Measurements from ENCODE around the gene HOXA7.
A peak's percentile ranks its signal among the peaks of the same experiment; 100 is the strongest.

The HOXA7 gene

DNA sequence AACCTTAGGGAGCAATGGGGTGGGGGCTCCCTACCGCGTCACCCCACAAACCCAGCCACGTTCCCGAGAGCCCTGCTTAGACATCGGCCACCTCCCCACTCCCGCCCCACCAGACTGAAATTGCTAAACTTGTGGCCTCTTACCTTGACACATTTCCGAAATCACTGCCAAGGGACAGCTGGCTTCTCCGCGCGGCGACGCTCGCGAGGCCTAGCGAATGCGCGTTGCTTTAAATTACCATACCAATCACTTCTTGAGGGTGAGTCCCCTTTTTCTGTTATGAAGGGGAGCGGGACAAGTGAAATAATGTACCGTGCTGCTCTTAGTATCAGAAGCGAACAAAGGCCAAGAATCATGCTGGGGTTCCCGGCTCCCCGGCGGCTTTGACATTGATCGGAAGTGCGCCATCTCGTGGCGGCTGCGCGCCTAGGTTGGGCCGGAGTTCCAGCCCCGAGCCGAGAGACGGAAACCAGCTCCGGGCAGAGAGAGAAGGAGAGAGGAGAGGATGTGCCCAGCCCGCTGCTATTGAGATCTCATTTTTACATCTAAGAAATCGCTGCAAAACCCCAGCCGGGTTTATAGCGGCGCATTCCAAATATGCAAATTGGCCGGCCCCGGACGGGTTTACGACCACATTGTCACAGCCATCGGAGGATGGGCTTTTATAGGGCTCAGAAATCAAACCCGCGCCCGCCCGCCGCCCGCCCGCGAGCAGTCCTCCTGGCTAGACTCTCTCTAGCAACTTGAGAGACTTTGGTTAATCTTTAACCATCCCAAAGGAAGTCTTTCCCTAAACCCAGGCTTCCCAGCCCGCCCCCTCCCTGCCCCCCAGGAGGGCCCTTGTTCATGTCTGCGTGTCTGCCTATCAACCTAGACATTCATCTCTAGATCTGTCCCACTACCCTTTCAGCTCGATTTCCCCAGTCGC, 23.3 kb upstream of the HOXA7 start:
- peak overlapping the region; percentile 45 for H3K4me3 ChIP-seq

DNA sequence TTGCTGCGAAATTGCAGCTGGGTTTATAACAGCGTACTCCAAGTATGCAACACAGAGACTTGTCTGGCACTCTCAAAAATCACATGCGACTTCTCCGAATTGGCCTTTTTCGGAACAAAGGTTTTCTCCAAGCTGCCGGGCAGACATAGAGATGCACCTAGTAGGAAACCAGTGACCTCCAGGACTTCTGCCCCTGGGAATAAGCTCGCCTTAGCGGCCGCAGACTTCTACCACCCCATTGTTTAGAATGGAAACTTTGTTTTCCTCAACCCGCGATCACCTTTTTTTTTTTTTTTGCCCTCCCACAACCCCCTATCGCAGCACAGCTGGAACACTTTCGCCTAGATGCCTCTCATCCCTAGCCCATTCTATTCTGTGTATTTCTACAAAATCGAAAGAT, 22.6 kb upstream of the HOXA7 start:
- Histone ChIP-seq H3K4me3 (no peak overlapping the region), H3K27ac (no peak overlapping the region)
- TF ChIP-seq, protein P1, sequence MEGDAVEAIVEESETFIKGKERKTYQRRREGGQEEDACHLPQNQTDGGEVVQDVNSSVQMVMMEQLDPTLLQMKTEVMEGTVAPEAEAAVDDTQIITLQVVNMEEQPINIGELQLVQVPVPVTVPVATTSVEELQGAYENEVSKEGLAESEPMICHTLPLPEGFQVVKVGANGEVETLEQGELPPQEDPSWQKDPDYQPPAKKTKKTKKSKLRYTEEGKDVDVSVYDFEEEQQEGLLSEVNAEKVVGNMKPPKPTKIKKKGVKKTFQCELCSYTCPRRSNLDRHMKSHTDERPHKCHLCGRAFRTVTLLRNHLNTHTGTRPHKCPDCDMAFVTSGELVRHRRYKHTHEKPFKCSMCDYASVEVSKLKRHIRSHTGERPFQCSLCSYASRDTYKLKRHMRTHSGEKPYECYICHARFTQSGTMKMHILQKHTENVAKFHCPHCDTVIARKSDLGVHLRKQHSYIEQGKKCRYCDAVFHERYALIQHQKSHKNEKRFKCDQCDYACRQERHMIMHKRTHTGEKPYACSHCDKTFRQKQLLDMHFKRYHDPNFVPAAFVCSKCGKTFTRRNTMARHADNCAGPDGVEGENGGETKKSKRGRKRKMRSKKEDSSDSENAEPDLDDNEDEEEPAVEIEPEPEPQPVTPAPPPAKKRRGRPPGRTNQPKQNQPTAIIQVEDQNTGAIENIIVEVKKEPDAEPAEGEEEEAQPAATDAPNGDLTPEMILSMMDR (IDR thresholded peaks at IDR 0.05), result no peak
- no peak for DNase-seq (ENCODE audit: low spot score)

More for the DNA sequence above, 23.3 kb upstream of the HOXA7 start:
- DNase-seq (ENCODE audit: low spot score), result no peak
- TF ChIP-seq, protein P1 (IDR thresholded peaks at IDR 0.05), result peak; percentile 66
- no peak overlapping the region for H3K27ac ChIP-seq

DNA sequence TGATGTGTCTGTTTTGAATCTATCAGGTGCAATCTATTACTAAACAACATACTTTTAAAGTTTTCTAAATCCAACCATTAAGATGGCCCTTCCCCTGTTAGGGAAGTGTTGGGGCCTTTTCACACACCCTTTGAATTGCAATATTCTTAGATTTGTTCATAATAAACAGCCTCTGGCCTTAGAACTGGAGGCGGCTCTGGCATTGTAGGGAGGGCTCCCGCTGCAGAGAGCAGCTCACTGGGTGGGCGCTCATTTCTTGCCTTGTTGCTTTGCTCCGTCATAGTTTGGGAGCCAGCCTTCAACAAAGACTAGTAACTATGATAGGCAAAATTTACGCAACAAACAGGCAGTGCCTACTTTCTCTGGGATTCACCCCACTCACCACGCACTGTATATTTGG, 21.9 kb upstream of the HOXA7 start:
- no peak for DNase-seq (ENCODE audit: low spot score)
- no peak overlapping the region for H3K4me3 ChIP-seq
- no peak overlapping the region for H3K27ac ChIP-seq
- TF ChIP-seq, protein P1 (IDR thresholded peaks at IDR 0.05), result no peak

DNA sequence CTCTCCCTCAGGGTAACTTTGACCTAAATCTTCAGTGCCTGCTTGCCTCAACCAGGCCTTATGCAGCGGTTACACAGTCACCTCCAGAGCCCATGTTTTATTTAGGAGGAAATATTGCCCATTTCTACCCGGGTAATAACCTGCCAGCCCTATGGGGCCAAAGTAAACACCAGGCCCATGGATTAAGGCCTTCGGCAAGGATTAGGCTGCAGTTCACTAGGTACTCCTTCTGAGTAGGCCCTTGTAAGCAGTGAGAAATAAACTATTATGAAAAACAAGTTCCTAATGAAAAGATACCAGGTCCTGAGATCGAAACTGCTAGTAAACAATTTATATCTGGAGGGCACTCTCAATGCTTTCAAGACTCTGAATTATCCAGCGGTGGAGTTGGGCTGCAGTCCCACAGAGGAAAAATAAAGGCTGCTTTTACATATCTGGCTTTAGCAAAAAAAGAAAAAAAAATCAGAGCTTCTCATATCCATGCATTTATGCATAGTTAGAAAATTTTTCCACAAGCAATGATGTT, 21.4 kb upstream of the HOXA7 start:
- Histone ChIP-seq H3K4me3 (no peak overlapping the region), H3K27ac (no peak overlapping the region)
- TF ChIP-seq, protein P1 (IDR thresholded peaks at IDR 0.05), result no peak
- no peak for DNase-seq (ENCODE audit: low spot score)

DNA sequence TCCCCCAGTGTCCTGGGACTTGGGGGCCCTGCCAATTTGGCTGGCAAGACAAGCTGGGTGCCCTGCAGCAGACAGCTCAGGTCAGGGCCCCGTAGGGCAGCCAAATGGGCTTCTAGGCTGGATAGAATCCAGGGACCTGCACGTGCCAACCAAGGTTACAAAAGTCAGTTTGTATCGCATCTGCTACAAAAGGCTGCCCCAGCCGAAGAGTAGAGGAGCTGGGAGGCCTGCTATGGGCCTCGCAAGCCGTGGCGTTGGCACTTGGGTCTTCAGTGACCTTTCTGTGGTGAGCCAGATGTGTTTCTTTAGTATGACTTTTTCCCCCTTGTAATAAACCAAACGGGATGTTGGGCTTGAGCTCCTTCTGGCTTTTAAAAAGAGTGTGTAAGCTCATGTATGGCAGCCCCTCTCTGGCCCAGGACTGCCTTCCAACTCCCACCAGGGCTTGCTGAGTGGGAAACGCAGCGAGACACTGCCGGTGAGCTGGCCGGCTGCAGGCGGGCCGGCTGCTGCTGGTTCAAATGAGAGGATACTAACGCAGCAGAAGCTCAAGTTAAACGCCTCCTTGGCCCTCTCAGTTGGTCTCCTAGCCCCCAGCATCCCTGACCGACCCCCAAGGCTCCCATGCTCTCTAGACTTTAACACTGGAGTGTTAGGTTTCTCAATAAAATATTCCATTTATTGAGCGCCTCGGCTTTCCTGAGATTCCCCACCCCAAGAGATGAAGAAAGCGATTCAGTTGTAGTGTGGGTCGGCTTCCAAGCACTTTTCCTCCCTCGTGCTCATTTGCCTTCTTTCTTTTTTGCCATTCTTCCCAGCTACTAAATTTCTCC, 20.7 kb upstream of the HOXA7 start:
- DNase-seq (ENCODE audit: low spot score), result no peak
- no peak overlapping the region for H3K27ac ChIP-seq
- TF ChIP-seq, protein P1 (IDR thresholded peaks at IDR 0.05), result no peak
- H3K4me3 ChIP-seq, result no peak overlapping the region

DNA sequence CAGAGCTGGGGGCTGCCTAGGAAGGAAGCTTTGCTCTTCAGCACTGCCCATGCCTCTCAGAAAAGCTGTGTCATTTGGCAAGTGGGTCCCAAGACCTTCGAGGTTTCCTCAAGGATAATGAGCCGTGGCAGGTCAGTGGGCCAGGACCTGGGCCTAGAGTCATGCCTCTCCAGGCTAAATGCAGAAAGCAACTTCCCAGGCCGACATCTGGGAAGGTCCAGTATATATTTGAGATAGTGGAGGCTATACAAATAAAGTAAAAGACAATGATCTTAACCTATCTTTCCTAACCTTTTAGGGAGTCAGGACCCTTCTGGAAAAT, 20.0 kb upstream of the HOXA7 start:
- TF ChIP-seq, protein P1 (IDR thresholded peaks at IDR 0.05), result no peak
- no peak overlapping the region for H3K27ac ChIP-seq
- H3K4me3 ChIP-seq, result no peak overlapping the region
- DNase-seq (ENCODE audit: low spot score), result no peak

Measured in coronary artery (tissue), 2 donors.